HG03097 (cell line): Measurements from ENCODE around the gene AP2A2.

Experiments
- ATAC-seq: cut with Tn5 transposase; IDR thresholded peaks from one replicate; pipeline ENCODE4 v1.9.1; 2021; ENCODE audit not compliant: unreplicated experiment, low FRiP score

Gene AP2A2

GRCh38 chr11:898540-899190, 27.0 kb upstream of the AP2A2 start:
- ATAC-seq, result no peak

GRCh38 chr11:899724-900123, 25.9 kb upstream of the AP2A2 start:
- ATAC-seq, result no peak

DNA sequence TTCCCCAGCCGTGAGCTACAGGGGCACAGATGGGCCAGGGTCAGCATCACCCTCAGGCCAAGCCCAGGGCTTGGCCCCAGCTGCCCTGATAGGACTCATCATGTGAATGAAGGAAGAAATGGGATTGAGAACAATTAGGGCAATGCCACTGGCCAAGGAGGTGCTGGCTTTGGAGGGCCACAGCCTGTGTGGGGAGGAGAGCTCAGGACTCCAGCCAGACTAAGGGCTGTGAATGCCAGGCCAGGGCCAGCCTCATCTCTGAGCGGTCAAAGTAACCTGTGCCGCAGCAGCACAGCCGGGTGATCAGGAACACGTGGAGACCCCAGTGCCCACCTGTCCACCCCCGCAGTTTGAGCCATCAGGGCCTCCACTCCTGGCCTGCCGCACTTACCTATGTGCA, 25.1 kb upstream of the AP2A2 start:
- ATAC-seq, result no peak

- no peak for ATAC-seq
Measured at GRCh38 chr11:901452-902061, 24.1 kb upstream of the AP2A2 start.

- no peak for ATAC-seq
Measured at GRCh38 chr11:904380-904779, 21.3 kb upstream of the AP2A2 start.

DNA sequence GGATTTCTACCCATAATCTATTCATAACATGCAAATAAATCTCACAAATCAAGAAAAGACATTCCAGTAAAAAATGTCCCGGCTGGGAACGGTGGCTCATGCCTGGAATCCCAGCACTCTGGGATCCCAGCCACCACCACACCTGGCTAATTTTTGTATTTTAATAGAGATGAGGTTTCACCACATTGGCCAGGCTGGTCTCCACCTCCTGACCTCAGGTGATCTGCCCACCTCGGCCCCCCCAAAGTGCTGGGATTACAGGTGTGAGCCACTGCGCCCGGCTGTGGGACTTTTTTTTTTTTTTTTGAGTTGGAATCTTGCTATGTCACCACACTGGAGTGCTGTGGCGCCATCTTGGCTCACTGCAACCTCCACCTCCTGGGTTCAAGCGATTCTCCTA, 19.7 kb upstream of the AP2A2 start:
- no peak for ATAC-seq

GRCh38 chr11:907668-908067, 18.0 kb upstream of the AP2A2 start:
- no peak for ATAC-seq

- ATAC-seq, result no peak
Measured at GRCh38 chr11:908273-908672, 17.4 kb upstream of the AP2A2 start.

GRCh38 chr11:909406-909805, 16.3 kb upstream of the AP2A2 start:
- ATAC-seq, result no peak

- peak; percentile 6 for ATAC-seq
Measured at GRCh38 chr11:910044-910588, 15.6 kb upstream of the AP2A2 start.

DNA sequence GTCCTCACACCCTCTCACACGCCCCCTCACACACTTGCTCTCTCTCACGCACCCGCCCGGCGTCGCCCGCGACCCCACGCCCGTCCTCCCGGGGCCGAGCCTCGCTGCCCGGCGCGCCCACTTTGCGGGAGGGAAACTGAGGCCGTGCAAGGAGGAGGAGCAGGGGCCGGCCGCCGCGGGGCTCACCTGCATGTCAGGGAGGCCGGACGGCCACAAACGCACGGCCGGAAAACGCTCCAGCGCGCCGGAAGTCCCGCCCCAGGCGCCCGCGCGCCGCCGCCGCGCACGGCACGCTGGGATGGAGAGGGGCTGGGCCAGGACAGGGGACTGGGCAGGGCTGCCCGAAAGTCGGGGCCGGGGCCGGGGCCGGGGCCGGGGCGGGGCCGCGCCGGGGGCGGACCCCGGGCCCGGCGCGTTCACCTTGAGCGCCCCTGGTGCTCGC, 15.1 kb upstream of the AP2A2 start, which contains the start of gene CHID1:
CHID1 (minus strand) TSS at position 222 of the 442 bp plus-strand sequence. CDS start 5,994 bp downstream, outside the sequence.
- ATAC-seq, result peak; percentile 81

GRCh38 chr11:911031-911889, 14.4 kb upstream of the AP2A2 start:
- peak; percentile 22 for ATAC-seq

DNA sequence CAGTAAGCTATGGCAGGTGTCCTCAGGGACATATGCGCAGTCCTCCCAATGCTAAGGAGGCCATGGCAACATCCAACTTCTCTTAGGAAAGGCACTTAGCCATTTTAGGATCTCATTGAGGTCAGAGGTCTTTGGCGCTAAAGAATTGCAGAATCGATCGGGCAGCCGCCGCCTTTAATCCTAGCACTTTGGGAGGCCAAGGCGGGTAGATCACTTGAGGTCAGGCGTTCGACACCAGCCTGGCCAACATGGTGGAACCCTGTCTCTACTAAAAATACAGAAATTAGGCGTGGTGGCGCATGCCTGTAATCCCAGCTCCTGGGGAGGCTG, 13.8 kb upstream of the AP2A2 start:
- no peak for ATAC-seq

- no peak for ATAC-seq
Measured at GRCh38 chr11:912266-912665, 13.4 kb upstream of the AP2A2 start.

GRCh38 chr11:913043-913442, 12.6 kb upstream of the AP2A2 start:
- ATAC-seq, result no peak

DNA sequence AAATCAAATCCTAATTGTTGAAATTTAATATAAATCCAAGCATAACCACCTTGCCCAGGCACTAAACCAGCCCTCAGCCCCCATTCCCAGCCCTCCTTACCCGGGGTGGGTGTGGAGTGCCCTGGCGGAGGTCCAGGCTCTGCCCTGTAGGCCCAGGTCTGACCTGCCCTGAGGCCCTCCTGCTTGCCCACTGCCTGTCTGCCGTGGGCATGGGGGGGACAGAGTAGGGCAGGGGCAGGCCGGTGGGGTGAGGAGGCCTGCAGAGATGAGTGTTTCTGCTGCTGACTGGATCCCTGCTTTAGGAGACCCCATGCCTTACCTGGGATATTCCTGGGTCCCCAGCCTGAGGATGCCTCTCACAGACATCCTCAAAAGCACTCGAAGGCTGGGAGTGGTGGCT, 11.5 kb upstream of the AP2A2 start:
- no peak for ATAC-seq

- no peak for ATAC-seq
Measured at GRCh38 chr11:914747-915501, 10.7 kb upstream of the AP2A2 start.

GRCh38 chr11:917426-917825, 8.2 kb upstream of the AP2A2 start:
- no peak for ATAC-seq

DNA sequence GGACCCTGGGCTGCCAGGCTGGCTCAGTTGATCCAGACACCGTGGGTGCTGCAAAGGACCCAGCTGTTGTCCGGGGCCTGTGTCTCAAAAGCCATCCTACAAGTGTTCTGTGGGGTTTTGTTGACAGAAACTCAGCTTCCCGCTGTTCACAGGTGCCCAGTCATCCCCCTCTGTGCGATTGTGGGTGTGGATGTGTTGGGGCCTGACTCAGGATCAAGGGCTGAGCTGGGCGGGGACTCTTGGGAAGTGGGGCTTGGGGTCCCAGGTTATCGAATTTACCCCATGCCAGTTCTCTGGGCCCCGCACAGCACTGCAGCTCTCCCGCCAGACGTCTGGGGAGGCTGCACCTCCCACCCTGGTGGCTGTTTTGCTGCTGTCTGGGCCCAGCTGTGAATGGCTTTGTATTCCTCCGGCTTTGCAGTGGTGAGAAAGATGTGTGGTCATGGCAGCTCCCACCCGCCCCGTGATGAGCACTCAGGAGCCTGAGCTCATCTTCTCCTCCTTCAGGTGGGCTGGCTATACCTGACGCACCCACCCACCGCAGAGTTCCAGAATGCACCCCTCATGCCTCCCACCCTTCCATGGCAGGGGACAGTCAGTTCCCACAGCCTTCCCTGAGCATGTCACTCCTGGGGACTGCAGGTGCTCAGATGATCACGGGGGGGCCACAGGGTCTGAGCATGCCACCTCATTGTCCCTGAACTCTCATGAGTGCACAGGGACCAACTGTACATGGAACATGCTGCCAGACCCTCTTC, 3.6 kb upstream of the AP2A2 start:
- ATAC-seq, result no peak
